GM20000 (cell line): ENCODE results near the gene EIF6.

ENCODE experiments used
- DNase-seq: peaks from one replicate; pipeline ENCODE4 v3.0.0; 2012; ENCODE audit warnings: low spot score
- CTCF ChIP-seq: IDR thresholded peaks from 2 replicates; pipeline ENCODE4 v1.5.1; 2012; ENCODE audit warnings: mild to moderate bottlenecking, control low read depth; ENCODE audit errors: extremely low read depth, missing control alignments

The EIF6 gene

GRCh38 chr20:35312318-35312717 lies 27.7 kb upstream of the EIF6 start:
- no peak for DNase-seq
- TF ChIP-seq CTCF, result no peak

DNA sequence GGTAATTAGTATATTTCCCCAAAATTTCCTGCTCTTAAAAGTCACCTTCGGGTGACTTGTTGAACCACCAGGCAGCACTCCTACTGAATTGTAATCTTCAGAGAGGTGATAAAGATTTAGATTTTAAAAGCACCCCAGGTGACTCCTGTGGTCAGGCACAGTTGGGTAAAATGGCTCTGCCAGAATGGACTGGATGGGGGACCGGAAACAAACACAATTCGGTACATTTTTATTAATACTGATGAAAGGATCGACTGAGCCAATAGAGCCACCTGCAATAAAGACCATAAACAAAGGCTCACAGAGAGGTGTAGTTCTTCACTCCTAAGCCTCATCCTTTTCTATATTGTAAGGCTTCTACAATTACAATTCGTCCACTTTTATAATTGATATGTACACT lies 27.2 kb upstream of the EIF6 start:
- TF ChIP-seq CTCF, result no peak
- no peak for DNase-seq

- TF ChIP-seq CTCF, result no peak
- DNase-seq, result no peak
Observed at GRCh38 chr20:35311409-35311808, 26.8 kb upstream of the EIF6 start.

GRCh38 chr20:35307666-35308653 lies 23.4 kb upstream of the EIF6 start:
- DNase-seq, result no peak
- TF ChIP-seq CTCF, result no peak

GRCh38 chr20:35306931-35307517 lies 22.5 kb upstream of the EIF6 start:
- DNase-seq, result no peak

DNA sequence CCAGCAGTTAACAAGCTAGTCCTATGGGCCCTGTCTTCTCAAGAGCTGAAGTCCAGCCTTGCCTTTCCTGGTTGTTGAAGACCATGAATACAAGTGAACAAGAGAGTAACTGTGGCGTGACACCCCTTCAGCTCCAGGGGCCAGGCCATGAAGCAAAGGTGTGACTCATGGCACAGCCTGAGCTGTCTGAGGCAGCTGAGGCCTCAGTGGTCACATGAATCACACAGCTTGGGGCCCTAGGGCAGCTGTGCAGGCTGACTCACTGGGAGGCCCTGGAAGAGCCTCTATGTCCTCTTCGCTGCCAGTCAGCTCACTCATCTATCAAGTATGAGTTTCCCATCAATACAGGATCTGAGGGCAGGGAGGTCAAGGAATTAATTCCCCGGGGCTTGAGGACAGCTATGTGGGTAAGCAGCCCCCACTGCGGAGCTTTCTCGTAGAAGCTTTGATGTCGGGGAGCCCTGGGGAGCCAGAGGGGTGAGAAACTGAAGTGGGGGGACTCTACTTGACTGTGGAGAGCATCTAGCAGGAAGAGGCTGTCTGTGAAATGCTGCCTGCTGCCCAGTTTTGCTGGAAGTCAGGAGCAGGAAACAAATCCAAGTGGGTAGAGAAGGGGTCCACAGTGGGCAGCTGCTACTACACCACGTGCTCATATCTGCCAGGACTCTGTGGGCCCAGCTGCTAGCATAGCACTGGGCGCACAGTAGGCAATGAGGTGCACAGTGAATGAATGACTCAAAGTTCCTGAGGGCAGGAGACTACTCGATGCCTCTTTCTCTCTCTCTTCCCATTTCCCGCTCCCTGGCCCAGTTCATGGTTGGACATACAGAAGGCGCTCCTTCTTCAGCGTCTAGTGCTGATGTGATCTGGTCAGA lies 21.3 kb upstream of the EIF6 start:
- no peak for TF ChIP-seq CTCF
- no peak for DNase-seq

More at GRCh38 chr20:35306931-35307517, 22.5 kb upstream of the EIF6 start:
- peak; percentile 45 for TF ChIP-seq CTCF

DNA sequence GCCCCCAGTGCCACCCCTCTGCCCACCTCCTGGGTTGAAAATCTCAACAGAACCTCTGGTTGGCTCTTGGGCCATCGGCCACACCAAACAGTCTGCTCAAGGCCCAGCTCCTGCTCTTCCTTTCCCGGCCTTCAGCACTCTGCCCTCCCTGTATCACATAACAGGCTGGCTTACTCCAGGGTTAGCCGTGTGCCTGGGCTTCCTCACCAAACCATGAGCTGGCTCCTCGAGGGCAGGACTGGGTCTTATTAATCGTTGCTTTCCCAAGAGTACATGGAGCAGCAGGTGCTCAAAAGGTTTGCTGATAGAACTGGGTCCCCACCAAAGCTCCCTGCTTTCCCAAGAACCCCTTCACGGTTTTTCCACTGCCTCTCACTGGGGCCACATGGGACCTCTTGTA lies 20.4 kb upstream of the EIF6 start:
- no peak for DNase-seq
- no peak for TF ChIP-seq CTCF
